Measurements from ENCODE around the gene TRPV3. TPM values are rescaled to one million over a fixed set of nuclear protein-coding genes. Genes with fewer than 3 reads are reported as not detected.
"Not testable (repeated sequence)": the region's sequence is repeated elsewhere in the genome, so short reads cannot be mapped to it uniquely, and the experiment has no call there.

The TRPV3 gene
- total RNA-seq, 2 donors from 2014 or later = 0.56 TPM; not detected in 1

GRCh38 chr17:3524024-3524423, 33.6 kb downstream of the TRPV3 start:
- DNase-seq (ENCODE audit: low spot score) (no peak), ATAC-seq (ENCODE audit: insufficient number of reproducible peaks, low FRiP score, low read depth) (no peak)
- TF ChIP-seq, protein P1, sequence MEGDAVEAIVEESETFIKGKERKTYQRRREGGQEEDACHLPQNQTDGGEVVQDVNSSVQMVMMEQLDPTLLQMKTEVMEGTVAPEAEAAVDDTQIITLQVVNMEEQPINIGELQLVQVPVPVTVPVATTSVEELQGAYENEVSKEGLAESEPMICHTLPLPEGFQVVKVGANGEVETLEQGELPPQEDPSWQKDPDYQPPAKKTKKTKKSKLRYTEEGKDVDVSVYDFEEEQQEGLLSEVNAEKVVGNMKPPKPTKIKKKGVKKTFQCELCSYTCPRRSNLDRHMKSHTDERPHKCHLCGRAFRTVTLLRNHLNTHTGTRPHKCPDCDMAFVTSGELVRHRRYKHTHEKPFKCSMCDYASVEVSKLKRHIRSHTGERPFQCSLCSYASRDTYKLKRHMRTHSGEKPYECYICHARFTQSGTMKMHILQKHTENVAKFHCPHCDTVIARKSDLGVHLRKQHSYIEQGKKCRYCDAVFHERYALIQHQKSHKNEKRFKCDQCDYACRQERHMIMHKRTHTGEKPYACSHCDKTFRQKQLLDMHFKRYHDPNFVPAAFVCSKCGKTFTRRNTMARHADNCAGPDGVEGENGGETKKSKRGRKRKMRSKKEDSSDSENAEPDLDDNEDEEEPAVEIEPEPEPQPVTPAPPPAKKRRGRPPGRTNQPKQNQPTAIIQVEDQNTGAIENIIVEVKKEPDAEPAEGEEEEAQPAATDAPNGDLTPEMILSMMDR (IDR thresholded peaks at IDR 0.05) = no peak
- no peaks in the 10 kb centered on the region for H3K27me3 ChIP-seq (replicated peaks; ENCODE audit: insufficient read depth)
- no peak overlapping the region for H3K4me3 ChIP-seq
- no peaks in the 10 kb centered on the region for H3K9me3 ChIP-seq
- no peaks in the 10 kb centered on the region for H3K4me1 ChIP-seq (ENCODE audit: control insufficient read depth in 1 of 2, low read depth in 2 of 2)
- H3K36me3 ChIP-seq = no peaks in the 10 kb centered on the region
- H3K27ac ChIP-seq = no peak overlapping the region

DNA sequence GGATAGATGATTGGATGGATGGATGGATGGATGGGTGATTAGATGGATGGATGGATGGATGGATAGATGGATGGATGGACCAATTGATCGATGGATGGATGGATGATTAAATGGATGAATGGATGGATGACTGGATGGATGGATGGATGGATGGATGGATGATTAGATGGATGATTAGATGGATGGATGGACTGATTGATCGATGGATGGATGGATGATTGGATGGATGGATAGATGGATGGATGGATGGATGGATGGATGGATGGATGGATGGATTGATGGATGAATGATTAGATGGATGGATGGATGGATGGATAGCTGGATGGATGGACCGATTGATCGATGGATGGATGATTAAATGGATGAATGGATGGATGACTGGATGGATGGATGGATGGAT, 38.1 kb downstream of the TRPV3 start:
- not testable (repeated sequence) for ATAC-seq (ENCODE audit: insufficient number of reproducible peaks, low FRiP score, low read depth); H3K27ac ChIP-seq; H3K9me3 ChIP-seq; H3K4me3 ChIP-seq; H3K36me3 ChIP-seq; DNase-seq (ENCODE audit: low spot score); H3K4me1 ChIP-seq (ENCODE audit: control insufficient read depth in 1 of 2, low read depth in 2 of 2); H3K27me3 ChIP-seq (replicated peaks; ENCODE audit: insufficient read depth)

DNA sequence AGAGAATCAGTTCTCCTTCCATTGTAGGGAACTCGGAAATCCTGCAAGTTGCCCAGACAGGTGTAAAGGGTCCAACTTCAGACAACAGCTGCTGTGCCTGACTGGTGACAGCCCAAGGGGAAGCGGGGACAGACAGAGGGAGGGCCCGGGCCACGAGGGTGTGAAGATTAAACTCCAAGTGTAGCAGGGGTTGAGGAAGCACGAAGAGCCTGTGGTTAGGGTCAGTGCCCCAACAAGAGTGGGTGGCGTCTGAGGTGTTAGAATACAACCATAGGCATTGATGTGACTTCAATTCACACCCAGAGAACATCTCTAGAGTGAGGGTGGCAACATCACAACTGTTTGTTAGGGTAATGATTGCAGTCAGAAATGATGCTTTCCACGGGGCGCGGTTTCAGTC, 42.7 kb downstream of the TRPV3 start:
- TF ChIP-seq, protein P1 (IDR thresholded peaks at IDR 0.05) = no peak
- Histone ChIP-seq H3K36me3 (no peaks in the 10 kb centered on the region), H3K27me3 (replicated peaks; ENCODE audit: insufficient read depth) (no peaks in the 10 kb centered on the region), H3K4me1 (ENCODE audit: control insufficient read depth in 1 of 2, low read depth in 2 of 2) (peaks cover 7 to 17% of the 10 kb centered on the region in 2 donors), H3K9me3 (no peaks in the 10 kb centered on the region), H3K4me3 (no peak overlapping the region), H3K27ac (no peak overlapping the region)
- DNase-seq (ENCODE audit: low spot score) = no peak
- ATAC-seq (ENCODE audit: insufficient number of reproducible peaks, low FRiP score, low read depth) = no peak

DNA sequence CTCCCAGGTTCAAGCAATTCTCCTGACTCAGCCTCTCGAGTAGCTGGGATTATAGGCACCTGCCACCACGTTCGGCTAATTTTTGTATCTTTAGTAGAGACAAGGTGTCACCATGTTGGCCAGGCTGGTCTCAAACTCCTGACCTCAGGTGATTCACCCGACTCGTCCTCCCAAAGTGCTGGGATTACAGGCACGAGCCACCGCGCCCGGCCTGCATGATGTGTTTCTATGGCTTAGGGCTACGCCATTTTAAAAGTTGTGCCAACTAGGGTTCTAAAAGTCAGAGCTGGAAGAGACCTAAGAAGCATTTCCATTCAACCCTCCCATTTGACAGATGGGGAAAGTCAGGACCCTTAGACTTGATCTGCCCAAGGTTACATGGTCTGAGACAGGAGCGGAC, 43.4 kb downstream of the TRPV3 start:
- not testable (repeated sequence) for H3K27ac ChIP-seq; H3K36me3 ChIP-seq; ATAC-seq (ENCODE audit: insufficient number of reproducible peaks, low FRiP score, low read depth); H3K27me3 ChIP-seq (replicated peaks; ENCODE audit: insufficient read depth); H3K4me3 ChIP-seq; DNase-seq (ENCODE audit: low spot score); H3K9me3 ChIP-seq
- H3K4me1 ChIP-seq (ENCODE audit: control insufficient read depth in 1 of 2, low read depth in 2 of 2) = peaks cover 7 to 17% of the 10 kb centered on the region in 2 donors

DNA sequence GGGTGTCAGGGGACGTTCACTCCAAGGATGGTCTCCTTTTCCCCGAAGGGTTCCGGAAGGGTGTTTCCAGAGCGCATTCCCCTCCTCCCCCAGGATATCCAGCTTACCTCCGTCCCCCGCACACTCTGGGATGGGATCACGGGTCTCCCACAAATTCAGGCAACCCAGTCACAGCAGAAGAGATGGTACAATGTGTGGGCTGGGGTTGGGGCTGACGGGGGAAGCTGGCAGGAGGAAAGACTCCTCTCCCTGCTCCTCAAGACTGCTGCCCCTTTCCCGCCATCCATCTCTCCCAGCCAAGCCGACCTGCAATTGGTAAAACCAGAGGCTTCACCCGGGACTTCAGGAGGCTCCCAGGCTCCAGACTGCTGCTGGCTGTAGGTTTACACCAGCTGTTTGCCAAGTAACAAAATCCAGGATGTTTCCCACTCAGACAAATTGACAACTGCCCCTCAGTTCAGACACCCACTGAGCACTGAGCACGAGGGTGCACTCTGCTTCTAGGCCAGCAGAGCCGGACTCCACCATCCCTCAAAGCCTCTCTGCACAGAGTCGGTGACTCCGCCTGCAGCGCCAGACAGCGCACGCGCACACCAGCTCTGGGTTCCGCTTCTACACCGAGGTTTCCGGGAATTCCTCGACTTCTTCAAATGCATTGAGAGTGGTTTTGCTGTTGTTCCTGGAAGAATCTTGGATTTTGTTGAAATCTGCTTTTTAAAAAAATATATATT, 44.1 kb downstream of the TRPV3 start:
- H3K36me3 ChIP-seq = no peaks in the 10 kb centered on the region
- H3K4me3 ChIP-seq = peak overlapping the region; percentile 31
- peaks cover 7 to 17% of the 10 kb centered on the region in 2 donors for H3K4me1 ChIP-seq (ENCODE audit: control insufficient read depth in 1 of 2, low read depth in 2 of 2)
- no peaks in the 10 kb centered on the region for H3K9me3 ChIP-seq
- peak overlapping the region in 1 of 2 donors; percentile 56 for H3K27ac ChIP-seq
- ATAC-seq (ENCODE audit: insufficient number of reproducible peaks, low FRiP score, low read depth) (no peak), DNase-seq (ENCODE audit: low spot score) (no peak)
- TF ChIP-seq, protein P1 (IDR thresholded peaks at IDR 0.05) = no peak
- no peaks in the 10 kb centered on the region for H3K27me3 ChIP-seq (replicated peaks; ENCODE audit: insufficient read depth)

DNA sequence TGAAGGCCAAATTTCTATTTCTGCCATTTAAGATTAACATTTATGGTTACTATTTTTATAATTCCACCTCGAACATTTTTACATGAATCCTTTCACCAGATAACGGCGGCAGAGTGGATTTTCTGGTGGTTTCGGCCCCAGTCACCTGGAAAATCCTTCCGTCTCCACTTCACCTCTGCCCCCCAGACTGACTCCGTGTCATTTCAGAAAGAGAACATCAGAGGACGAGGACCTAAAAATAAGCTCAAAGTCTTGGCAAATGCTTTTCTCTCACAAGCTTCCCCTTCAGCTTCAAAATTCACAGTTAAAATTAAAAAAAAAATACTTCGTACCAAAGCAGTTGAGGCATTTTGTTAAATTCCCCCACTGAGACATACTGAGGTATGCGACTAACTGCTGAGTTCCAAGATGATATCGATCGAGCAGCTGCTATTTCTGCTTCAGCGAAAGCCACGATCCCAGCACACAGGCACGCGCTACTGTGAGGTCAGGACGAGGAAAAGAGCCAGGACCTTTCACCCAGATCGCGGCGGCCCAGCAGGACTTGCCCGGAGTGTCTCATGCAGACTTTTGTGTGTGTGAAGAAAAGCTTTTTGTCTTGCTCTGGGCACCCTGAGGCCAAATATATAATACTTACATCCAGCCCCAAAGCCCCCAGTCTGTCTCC, 45.0 kb downstream of the TRPV3 start:
- Histone ChIP-seq H3K4me1 (ENCODE audit: control insufficient read depth in 1 of 2, low read depth in 2 of 2) (peaks cover 7 to 17% of the 10 kb centered on the region in 2 donors), H3K4me3 (peak overlapping the region; percentile 31), H3K36me3 (no peaks in the 10 kb centered on the region), H3K27me3 (replicated peaks; ENCODE audit: insufficient read depth) (no peaks in the 10 kb centered on the region), H3K27ac (peak overlapping the region; percentile 14 to 56), H3K9me3 (no peaks in the 10 kb centered on the region)
- ATAC-seq (ENCODE audit: insufficient number of reproducible peaks, low FRiP score, low read depth) (no peak), DNase-seq (ENCODE audit: low spot score) (no peak)
- TF ChIP-seq, protein P1 (IDR thresholded peaks at IDR 0.05) = no peak
